HG03558 (cell line): ENCODE measurements around the gene C12orf43.

Experiments
- ATAC-seq: cut with Tn5 transposase; IDR thresholded peaks from one replicate; pipeline ENCODE4 v1.9.1; 2021; ENCODE audit warnings: moderate number of reproducible peaks; ENCODE audit not compliant: unreplicated experiment; ENCODE audit errors: extremely low read depth

The C12orf43 gene

DNA sequence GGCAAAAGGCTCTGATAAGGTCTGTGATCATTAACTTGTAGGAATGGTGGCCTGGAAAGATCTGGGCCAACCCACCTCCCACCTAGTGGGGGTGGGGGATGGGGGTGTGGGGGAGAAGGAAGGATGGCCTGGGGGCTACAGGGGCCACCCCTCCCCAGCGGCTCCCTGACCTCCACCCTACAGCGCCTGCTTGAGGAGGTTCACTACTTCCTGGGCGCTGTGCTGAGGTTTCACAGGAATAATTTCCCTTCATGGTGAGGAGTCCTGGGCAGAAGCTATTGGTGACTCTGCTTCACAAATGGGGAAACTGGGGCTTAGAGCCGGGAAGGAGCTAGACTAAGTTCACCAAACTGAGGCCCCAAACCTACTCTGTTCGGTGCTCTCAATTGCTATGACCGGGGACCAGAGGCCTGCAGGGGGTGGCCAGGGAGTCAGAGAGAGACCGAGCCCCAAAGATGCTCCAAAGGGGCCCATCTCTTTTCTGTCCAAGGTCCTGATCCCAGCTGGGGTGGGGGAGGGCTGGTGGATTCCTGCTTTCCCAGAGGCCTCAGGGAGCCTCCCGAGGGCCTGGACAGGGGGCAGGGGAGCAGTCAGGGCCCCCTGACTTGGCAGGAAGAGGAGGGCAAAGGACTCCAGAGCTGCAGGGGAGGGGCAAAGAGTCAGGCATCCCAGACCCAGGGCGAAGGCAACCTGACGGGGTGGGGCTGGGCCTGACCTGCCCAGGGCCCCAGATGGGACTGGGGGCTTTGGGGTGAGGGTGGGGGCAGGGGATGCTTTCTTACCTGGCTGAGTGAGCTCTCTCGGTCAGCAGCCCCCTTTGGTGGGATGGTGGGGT, 36.2 kb downstream of the C12orf43 start:
- ATAC-seq, result no peak

DNA sequence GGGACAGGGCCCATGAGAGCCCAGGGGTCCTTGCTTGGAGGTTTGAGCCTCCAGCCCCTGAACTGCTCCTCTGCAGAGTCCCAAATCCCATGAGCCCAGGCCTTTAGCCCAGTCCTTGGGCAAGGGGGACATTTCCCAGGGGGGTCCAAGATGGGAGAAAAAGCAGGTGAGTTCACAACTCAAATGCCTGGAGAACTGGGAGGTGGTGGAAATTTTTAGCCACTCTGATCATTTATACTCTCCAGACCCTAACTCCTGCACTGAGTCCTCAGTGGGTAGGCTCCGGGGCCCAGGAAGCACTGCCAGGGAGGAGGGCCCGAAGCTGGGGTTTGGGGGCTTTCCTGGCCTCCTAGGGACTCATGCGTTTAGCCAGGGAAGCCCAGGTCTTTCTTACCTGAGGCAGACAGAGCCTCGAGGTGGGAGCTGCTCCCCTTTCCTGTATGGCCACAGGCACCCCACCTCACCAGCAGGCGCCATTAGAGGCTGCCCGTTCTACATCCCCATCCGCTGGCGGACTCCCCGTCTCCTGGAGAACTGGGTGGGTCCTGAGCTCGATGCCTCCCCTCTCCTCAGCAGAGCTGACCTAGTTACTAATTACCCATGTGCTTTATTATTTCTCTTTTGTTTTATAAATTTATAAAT, 36.9 kb downstream of the C12orf43 start:
- ATAC-seq, result no peak

DNA sequence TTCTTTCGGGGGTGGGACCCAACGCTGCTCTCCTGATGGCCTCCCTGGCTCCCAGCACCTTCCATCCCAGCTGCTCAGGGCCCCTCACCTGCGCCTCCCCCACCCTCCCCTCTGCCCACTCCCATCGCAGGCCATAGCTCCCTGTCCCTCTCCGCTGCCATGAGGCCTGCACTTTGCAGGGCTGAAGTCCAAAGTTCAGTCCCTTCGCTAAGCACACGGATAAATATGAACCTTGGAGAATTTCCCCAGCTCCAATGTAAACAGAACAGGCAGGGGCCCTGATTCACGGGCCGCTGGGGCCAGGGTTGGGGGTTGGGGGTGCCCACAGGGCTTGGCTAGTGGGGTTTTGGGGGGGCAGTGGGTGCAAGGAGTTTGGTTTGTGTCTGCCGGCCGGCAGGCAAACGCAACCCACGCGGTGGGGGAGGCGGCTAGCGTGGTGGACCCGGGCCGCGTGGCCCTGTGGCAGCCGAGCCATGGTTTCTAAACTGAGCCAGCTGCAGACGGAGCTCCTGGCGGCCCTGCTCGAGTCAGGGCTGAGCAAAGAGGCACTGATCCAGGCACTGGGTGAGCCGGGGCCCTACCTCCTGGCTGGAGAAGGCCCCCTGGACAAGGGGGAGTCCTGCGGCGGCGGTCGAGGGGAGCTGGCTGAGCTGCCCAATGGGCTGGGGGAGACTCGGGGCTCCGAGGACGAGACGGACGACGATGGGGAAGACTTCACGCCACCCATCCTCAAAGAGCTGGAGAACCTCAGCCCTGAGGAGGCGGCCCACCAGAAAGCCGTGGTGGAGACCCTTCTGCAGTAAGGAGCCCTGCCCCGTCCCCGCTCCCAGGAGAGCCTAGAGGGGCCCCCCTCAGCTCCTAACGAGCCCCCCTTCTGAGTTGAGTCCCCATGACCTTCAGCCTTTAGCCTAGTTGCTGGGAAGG, 37.7 kb downstream of the C12orf43 start, which contains the start of gene HNF1A:
Gene HNF1A, plus strand, starts transcription at position 248 of the 924 bp plus-strand sequence. Its CDS starts 226 bp downstream, at position 474.
- no peak for ATAC-seq

DNA sequence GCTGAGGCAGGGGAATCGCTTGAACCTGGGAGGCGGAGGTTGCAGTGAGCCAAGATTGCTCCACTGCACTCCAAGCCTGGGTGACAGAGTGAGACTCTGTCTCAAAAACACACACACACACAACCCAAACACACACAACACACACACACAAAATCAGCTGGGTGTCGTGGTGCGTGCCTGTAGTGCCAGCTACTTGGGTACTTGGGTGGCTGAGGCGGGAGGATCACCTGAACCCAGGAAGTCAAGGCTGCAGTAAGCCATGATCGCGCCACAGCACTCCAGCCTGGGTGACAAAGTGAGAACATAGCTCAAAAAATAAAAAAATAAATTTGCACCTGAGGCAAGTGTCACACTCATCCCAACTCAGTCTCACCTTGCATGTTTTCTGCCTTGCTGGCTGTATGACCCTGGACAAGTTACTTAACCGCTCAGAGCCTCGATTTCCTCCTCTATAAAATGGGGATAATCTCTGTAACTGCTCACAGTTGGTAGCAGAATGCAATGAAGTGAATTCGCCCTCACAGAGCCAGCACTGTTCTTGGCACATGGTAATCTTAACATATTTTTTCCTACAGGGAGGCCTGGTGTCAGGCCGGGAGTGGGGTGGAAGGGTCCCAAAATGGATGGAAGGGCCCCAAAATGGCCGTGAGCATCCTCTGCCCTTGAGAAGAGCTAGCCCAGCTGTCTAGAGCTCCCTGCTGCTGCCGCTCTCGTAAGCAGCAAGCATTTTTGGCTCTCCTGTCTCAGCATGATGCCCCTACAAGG, 38.6 kb downstream of the C12orf43 start:
- ATAC-seq, result no peak

DNA sequence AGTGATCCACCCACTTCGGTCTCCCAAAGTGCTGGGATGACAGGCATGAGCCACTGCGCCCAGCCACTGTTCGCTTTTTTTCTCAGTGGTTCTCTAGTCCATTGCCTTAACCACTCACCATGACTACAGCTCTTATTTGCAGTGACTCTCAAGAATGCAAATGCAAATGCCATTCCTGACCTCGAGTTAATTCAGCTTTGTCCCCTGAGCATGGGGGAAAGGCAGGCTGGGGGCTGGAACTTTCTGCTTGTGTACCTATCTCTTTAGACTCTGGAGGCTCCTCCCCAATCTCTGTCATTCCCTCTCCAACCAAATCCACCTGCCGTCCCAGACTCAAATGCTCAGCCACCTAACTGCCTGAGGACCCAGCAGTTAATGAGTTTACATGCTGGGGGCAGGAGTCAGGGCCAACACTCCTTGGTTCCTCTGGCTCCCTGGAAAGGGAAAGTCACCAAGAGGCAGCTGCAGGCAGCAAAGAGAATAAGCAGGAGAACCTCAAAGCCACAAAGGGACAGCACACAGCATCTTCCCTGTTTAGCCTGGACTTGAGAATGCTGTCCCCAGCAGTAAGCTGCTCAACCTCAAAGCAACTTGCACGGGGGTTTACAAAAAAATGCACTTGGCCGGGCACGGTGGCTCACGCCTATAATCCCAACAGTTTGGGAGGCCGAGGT, 43.3 kb downstream of the C12orf43 start:
- ATAC-seq, result no peak

DNA sequence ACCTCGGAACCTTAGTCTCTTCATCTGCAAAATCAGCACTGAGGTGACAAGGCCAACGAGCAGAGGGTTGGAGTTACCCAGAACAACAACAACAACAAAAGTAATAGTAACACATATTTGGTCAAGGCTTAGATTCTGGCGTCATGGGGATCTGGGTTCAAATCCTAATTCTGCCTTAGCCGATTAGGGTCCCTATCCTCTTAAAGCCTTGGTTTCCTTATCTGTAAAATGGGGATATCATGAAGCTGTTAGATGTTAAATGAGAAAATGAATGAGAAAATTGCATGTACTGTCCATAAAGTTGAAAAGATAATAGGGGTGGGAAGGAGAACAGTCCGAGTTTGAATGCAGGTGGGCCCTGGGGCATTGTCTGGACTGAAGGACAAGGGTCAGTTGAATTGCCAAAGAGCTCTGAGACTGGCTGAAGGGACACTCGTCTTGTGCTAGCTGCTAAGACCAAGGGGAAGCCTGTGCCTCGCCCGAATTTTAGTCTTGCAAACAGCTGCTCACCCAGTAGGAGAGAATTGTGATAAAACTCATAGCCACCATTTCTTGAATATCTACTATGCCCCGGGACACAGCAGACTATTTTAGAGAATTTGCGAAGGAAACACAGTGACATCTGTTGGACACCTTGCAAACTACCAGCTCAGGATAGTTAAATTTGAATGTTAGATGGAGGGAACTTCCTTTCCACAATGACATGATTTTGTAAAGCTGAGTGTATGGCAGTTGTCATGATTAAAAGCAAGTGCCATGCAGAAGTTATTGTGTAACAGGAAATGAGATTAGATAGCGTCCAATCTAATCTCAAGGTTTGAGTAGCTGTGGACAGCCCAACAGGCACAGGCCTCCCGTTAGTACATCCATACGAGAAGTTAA, 44.7 kb downstream of the C12orf43 start:
- no peak for ATAC-seq

DNA sequence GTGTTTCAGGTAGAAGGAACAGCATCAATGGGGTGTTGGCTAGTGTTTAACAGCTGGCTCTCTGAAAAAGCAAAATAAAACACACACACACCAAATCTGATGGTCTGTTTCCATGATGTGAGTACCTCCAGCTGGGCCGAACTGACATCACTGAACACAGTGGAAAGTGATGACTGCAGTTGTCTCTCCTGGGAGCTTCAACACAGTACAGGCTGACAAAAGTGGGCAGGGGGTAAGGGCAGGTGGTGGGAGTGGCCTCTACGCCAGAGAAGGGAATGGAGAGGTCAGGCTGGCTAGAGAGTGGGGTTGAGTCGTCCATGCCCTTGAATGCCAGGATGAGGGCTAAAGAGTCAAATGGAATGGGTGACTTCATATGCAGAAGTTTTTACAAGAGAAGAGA, 46.0 kb downstream of the C12orf43 start:
- no peak for ATAC-seq

DNA sequence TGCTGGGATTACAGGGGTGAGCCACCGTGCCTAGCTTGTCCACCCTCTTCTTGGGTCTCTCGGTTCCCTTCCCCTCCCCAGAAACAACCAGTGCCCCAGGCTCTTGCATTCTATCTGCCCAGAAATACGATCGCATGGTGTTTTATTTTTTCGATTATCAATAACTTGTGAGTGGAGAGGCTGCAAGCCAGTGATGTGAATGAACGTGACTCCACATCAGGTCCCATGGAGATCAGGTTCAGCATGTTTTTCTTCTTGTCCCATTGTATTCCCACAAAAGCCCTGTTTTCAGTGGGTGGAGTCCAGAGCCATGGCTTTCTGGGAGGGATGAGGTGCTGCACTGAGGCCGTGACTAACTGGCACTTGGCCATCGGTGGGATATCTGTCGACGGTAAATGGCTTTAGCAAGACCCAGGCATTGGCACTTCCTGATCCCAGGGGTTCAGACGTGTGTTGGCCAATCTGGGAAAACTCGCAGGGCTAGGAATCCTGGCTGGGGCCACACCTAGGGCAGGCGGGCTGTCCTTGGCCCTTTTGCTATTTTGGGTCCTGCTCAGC, 50.7 kb downstream of the C12orf43 start:
- ATAC-seq, result no peak

DNA sequence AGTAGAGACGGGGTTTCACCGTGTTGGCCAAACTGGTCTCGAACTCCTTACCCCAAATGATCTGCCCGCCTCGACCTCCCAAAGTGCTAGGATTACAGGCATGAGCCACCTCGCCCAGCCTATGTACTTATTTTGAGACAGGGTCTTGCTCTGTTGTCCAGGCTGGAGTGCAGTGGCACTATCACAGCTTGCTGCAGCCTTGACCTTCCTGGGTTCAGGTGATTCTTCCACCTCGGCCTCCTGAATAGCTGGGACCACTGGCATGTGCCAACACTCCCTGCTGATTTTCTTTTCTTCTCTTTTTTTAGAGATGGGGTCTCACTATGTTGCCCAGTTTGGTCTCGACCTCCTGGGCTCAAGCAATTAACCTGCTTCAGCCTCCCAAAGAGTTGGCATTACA, 52.0 kb downstream of the C12orf43 start:
- no peak for ATAC-seq

DNA sequence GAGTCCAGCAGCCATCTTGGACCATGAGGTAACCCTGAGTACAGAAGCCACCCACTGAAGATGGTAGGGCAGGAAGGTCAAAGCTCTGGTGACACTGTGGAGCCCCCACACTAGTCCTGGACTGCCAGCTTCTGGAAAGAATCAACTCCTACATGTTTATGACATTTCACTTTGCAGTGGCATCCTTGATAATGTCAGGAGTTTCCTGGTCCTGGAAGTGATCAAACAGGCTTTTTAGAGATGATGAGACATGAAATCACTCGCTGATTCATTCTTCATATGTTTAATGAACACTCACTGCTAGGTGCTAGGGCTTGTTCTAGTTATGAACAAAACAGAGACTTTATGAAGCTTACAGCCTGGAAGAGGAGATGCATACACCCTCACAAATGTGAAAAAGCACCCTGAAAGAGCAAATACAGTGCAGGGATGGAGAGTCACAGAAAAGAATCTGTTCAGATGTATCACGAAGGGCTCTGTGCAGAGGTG, 53.7 kb downstream of the C12orf43 start:
- ATAC-seq, result no peak

DNA sequence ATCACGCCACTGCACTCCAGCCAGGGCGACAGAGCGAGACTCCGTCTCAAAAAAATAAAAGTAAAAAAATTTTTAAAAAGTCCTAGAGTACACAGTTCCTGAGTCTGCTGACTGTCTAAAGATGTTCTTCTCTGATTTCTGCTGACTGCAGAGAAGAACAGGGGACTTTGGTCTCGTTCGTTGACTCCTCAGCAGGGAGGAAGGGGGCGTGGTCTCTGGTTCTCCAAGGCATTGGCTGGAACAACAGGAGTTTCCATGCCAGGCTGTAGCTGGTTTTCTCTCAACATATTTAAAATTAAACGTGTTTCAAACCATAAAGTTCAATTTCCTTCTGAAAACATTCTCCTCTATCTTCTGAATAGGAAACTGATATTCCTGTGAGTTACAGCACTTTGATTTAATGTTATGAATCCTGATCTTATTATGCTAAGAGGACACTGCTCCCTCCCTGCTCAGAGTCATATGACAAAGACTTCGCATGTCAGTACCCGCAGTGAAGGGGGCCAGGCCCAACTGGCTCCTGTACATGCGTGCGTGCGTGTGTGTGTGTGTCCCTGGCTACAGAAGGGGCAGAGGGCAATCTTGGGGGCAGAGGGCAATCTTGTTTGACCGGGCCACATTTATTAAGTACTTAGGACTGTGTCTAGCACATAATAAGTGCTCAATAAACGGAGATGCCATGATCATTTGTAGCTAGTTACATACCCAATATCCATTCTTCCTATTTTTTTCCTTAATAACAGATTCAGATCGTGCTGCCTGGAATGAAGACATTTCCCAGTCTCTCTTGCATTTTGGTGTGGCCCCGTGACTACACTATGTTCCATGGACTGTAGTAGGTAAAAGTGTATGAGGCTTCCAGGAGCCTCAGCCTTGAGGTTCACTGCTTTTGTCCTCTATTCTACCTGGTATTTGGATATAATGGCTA, 54.4 kb downstream of the C12orf43 start:
- no peak for ATAC-seq

DNA sequence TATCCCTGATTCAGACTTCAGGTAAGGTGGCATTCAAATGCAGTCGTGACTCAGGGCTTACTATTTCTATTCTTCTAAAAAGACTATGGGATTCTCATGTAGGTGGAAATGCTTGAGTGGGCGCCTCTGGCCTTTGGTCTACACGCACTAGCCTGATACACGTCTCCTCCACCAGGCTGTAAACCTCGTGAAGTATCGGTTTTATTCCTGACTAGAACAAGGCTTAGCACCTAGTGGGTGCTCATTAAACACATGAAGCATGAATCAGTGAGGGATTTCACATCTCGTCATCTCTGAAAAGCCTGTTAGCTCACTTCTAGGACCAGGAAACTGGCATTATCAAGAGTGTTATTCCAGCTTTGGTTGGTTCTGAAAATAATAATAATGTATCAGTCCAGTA, 55.6 kb downstream of the C12orf43 start:
- ATAC-seq, result no peak

DNA sequence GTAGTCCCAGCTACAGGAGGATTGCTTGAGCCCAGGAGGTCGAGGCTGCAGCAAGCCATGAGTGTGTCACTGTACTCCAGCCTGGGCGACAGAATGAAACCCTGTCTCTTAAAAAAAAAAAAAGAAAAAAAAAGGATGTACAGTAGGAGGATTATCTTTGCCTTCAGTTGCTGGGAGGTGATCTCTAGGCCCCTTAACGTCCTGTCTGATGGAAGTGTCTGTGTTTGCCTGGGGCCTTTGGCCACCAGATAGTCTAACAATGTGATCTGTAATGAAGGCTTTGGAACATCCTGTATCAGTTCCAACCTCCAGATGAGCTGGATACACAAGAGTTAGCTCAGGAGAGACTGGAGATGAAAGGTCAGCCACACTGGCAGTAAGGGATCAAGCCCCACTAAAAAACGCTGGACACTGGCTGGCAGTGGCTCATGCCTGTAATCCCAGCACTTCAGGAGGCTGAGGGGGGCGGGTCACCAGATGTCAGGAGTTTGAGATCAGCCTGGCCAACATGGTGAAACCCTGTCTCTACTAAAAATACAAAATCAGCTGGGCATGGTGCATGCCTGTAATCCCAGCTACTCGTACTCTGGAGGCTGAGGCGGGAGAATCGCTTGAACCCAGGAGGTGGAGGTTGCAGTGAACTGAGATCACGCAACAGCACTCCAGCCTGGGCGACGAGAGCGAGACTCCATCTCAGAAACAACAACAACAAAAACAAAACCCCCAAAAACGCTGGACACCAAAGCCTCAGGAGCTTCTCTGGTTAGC, 57.0 kb downstream of the C12orf43 start:
- ATAC-seq, result no peak

DNA sequence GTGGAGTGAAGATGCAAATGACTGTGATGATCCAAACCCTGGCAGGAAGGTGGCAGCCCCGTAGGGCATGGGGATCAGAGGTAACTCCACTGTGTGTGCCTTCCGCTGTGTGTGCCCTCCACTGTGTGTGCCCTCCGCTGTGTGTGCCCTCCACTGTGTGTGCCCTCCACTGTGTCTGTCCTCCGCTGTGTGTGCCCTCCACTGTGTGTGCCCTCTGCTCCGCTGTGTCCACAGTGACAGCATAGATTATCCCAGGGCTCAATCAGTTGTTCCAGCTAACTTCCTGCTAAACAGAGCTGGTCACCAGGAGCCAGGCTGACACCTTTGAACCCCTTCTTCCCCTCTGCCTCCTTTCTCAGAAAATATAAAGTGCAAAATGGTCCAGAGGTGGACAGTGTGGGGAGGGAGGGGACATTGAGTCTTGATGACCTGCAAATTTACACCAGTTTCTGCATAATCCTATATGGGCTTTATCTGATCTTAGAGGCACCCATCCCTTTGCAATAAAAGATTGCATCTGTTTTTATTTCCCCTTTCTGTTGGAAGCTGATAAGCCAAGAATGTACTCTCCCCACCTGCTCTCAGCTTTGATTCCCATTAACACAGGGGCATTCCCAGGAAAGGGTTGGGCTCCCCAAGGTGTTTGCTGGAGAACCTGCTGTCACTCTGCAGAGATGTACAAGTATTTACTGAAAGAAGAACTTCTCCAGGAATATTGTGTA, 59.5 kb downstream of the C12orf43 start:
- ATAC-seq, result no peak

DNA sequence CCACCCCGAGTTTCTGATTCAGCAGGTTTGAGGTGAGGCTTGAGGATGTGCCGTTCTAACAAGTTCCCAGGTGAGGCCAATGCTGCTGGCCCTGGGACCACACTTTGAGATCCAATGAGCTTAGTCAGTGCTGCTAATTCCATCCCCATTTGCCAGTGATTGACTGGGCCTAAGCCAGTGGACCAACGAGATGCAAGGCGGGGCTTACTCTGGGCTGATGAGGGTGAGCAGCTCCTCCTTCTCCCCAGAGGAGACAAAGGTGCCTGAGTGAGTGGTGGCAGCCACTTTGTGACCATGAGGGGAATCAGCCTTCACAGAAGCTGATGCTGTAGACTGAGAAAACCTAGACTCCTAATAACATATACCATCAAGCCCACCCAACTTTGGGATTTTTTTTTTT, 61.1 kb downstream of the C12orf43 start:
- ATAC-seq, result no peak

DNA sequence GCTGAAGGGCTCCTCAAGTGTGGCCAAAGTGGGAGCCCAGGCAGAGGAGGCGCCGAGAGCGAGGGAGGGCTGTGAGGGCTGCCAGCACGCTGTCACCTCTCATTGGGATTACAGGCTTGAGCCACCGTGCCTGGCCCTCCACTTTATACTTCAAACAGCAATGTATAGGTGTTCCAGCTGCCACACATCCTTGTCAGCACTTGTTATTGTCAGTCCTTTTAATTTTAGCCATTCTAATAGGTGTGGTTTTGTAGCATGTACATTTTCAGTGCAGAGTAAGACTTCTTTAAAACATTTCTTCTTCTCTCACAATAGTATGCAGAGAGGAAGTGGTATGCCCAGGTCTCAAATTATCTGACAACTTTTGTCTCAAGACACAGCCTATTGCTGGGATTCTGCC, 65.5 kb downstream of the C12orf43 start:
- no peak for ATAC-seq
